Measurements from ENCODE around the gene SFT2D3.

Gene SFT2D3

GRCh38 chr2:127754186-127754585, 52.9 kb downstream of the SFT2D3 start:
- DNase-seq: no peak

Data from activated CD4-positive, alpha-beta T cell treated with anti-CD3 and anti-CD28 coated beads, Interleukin-2, amount 50 U/mL, for 16 hours (primary cell).